Measurements from ENCODE around the gene RRAD.

Gene RRAD

GRCh38 chr16:66917741-66918140, 7.6 kb downstream of the RRAD start:
- DNase-seq (ENCODE audit: low read depth, low spot score): no peak

- DNase-seq (ENCODE audit: low read depth, low spot score): no peak
Measured at GRCh38 chr16:66916518-66916917, 8.8 kb downstream of the RRAD start.

GRCh38 chr16:66915041-66915440, 10.3 kb downstream of the RRAD start:
- no peak for DNase-seq (ENCODE audit: low read depth, low spot score)

GRCh38 chr16:66914541-66914940, 10.8 kb downstream of the RRAD start:
- no peak for DNase-seq (ENCODE audit: low read depth, low spot score)

GRCh38 chr16:66913711-66914110, 11.6 kb downstream of the RRAD start:
- DNase-seq (ENCODE audit: low read depth, low spot score): no peak

- no peak for DNase-seq (ENCODE audit: low read depth, low spot score)
Measured at GRCh38 chr16:66913081-66913480, 12.3 kb downstream of the RRAD start.

- no peak for DNase-seq (ENCODE audit: low read depth, low spot score)
Measured at GRCh38 chr16:66911801-66912200, 13.5 kb downstream of the RRAD start.

GRCh38 chr16:66911112-66911511, 14.2 kb downstream of the RRAD start:
- no peak for DNase-seq (ENCODE audit: low read depth, low spot score)

GRCh38 chr16:66910175-66910940, 15.0 kb downstream of the RRAD start:
- no peak for DNase-seq (ENCODE audit: low read depth, low spot score)

- DNase-seq (ENCODE audit: low read depth, low spot score): no peak
Measured at GRCh38 chr16:66908762-66909559, 16.4 kb downstream of the RRAD start.

- no peak for DNase-seq (ENCODE audit: low read depth, low spot score)
Measured at GRCh38 chr16:66908116-66908515, 17.2 kb downstream of the RRAD start.

GRCh38 chr16:66906916-66907836, 18.2 kb downstream of the RRAD start:
- DNase-seq (ENCODE audit: low read depth, low spot score): no peak

GRCh38 chr16:66905633-66906539, 19.4 kb downstream of the RRAD start:
- no peak for DNase-seq (ENCODE audit: low read depth, low spot score)

- DNase-seq (ENCODE audit: low read depth, low spot score): no peak
Measured at GRCh38 chr16:66904846-66905632, 20.3 kb downstream of the RRAD start.

GRCh38 chr16:66904428-66904845, 20.9 kb downstream of the RRAD start:
- no peak for DNase-seq (ENCODE audit: low read depth, low spot score)

GRCh38 chr16:66903544-66904427, 21.5 kb downstream of the RRAD start:
- DNase-seq (ENCODE audit: low read depth, low spot score): no peak

- no peak for DNase-seq (ENCODE audit: low read depth, low spot score)
Measured at GRCh38 chr16:66902648-66903543, 22.4 kb downstream of the RRAD start.

- no peak for DNase-seq (ENCODE audit: low read depth, low spot score)
Measured at GRCh38 chr16:66901626-66902025, 23.7 kb downstream of the RRAD start.

Data from activated CD4-positive, CD25-positive, alpha-beta regulatory T cell treated with anti-CD3 and anti-CD28 coated beads, Interleukin-2, amount 50 U/mL, for 16 hours (primary cell).